Urinary bladder (tissue), 4 donors: Measurements from ENCODE around the gene COBLL1. TPM values are rescaled to one million over a fixed set of nuclear protein-coding genes. Genes with fewer than 3 reads are reported as not detected.
"Not testable (repeated sequence)": the region's sequence is repeated elsewhere in the genome, so short reads cannot be mapped to it uniquely, and the experiment has no call there.

Source experiments
- DNase-seq: peaks from one replicate; pipeline ENCODE4 v3.0.0-alpha.2; 2015; ENCODE audit errors: extremely low spot score
- H3K27ac ChIP-seq: one replicate; pipeline ENCODE4 v1.5.1; 2013; ENCODE audit warnings: low read depth, mild to moderate bottlenecking, moderate library complexity
- H3K36me3 ChIP-seq: one replicate; pipeline ENCODE4 v1.6.1; 2013; ENCODE audit warnings: mild to moderate bottlenecking, moderate library complexity; ENCODE audit not compliant: insufficient read depth
- H3K4me1 ChIP-seq: one replicate; pipeline ENCODE4 v1.6.1; 2013; ENCODE audit warnings: mild to moderate bottlenecking, moderate library complexity; ENCODE audit not compliant: insufficient read depth
- H3K4me3 ChIP-seq: one replicate; pipeline ENCODE4 v1.5.1; 2013; ENCODE audit warnings: low read depth, low read length
- WGBS: extraction: QIAGEN DNeasy Blood & Tissue Kit; methylation state at CpG from one replicate; pipeline ENCODE4 v1.1.7; 2013; 5-methylcytosine and 5-hydroxymethylcytosine counted together
- polyA plus RNA-seq: library from polyadenylated mRNA; stranded (reverse); fragments of 200-250 nt; gene quantifications from one replicate; pipeline ENCODE4 v1.2.3, GENCODE V29; 2013
- total RNA-seq: library from RNA; depleted of rRNA; stranded (reverse); fragments of >200 nt; gene quantifications from one replicate; pipeline ENCODE4 v1.2.3, GENCODE V29; 2014
- donor health status: healthy with polysubstance abuse.
- donor health status: healthy.

Gene COBLL1
- total and polyA plus RNA-seq, 2 donors = 12.9 to 51.8 TPM

DNA sequence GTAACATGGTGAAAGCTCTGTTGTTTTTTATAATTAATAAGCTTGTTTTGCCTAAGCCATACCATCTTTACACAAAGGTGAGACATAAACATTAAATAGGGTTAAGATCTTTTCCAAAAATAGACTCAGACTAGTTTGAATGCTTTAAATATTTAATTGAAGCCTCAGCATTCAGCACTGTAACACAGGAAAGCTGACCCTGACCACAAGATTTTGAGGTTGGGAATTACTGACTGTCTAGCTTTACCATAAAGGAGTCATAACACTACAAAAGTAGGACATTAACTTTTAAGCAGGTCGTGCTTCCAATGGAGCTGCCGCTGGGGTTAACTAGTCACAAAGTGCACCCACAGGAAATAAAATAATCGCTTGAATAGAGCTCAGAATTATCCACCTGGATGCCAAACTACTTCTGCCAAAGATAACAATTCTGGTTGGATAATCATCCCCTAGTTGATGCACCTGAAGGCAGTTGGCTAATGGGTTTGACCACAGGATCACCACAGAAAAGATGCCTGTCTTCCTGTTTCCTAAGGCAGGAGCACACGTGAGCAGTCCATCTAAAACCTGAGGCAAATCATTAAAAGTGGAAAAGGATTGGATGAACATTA, 106.2 kb downstream of the COBLL1 start:
- 75% methylated on average over 4 of the region's 4 CpGs for WGBS
- no peak for DNase-seq
- no peaks in the 10 kb centered on the region for H3K4me1 ChIP-seq

DNA sequence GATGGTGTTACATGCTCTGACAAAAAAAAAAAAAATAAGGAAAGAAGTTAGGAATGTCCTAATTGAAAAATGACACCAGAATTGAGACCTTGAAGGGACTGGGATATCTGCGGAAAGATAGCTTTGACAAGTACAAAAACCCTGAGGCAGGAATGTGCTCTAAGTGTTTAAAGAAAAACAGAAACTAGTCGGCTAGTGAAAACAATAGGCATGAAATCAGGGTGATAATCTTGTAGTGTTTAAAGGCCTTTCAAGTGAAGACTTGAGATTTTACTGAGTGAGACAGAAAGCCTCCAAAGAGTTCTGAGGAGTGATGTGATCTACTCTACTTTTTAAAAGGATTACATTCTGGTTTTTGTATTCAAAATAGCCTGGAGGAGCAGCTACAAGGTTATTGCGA, 107.4 kb downstream of the COBLL1 start:
- Histone ChIP-seq H3K4me1 (no peaks in the 10 kb centered on the region), H3K36me3 (no peaks in the 10 kb centered on the region), H3K4me3 (no peak overlapping the region), H3K27ac (no peak overlapping the region)
- WGBS = 64% methylated on average over 3 of the region's 3 CpGs
- no peak for DNase-seq

More for the DNA sequence above, 106.2 kb downstream of the COBLL1 start:
- Histone ChIP-seq H3K4me3 (no peak overlapping the region), H3K27ac (no peak overlapping the region), H3K36me3 (no peaks in the 10 kb centered on the region)

DNA sequence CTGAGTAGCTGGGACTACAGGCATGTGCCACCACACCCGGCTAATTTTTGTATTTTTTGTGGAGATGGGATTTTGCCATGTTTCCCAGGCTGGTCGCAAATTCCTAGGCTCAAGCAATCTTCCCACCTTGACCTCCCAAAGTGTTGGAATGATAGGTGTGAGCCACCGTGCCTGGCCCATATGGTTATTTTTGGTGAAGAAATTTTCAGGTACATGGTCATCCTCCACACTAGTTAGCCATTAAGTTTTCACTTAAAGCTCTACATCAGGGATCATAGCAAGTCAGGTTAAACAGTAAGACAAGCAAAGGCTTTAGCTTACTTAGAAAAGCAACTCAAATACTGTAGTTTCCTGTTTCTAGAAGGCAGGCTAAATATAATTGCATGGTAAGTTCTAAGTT, 116.1 kb downstream of the COBLL1 start:
- H3K27ac ChIP-seq = no peak overlapping the region
- H3K4me1 ChIP-seq = no peaks in the 10 kb centered on the region
- 83% methylated on average over 3 of the region's 3 CpGs for WGBS
- H3K4me3 ChIP-seq = no peak overlapping the region
- no peaks in the 10 kb centered on the region for H3K36me3 ChIP-seq
- DNase-seq = no peak

- DNase-seq = no peak
- WGBS = 83% methylated on average over 2 of the region's 2 CpGs
- Histone ChIP-seq H3K27ac (no peak overlapping the region), H3K36me3 (no peaks in the 10 kb centered on the region), H3K4me1 (no peaks in the 10 kb centered on the region), H3K4me3 (no peak overlapping the region)
Measured at GRCh38 chr2:164722616-164723338, 118.8 kb downstream of the COBLL1 start.

GRCh38 chr2:164721430-164721829, 120.2 kb downstream of the COBLL1 start:
- Histone ChIP-seq H3K36me3 (peaks cover 2% of the 10 kb centered on the region), H3K27ac (no peak overlapping the region), H3K4me1 (no peaks in the 10 kb centered on the region), H3K4me3 (no peak overlapping the region)
- DNase-seq = no peak
- 97% methylated on average over 1 of the region's 1 CpG for WGBS

DNA sequence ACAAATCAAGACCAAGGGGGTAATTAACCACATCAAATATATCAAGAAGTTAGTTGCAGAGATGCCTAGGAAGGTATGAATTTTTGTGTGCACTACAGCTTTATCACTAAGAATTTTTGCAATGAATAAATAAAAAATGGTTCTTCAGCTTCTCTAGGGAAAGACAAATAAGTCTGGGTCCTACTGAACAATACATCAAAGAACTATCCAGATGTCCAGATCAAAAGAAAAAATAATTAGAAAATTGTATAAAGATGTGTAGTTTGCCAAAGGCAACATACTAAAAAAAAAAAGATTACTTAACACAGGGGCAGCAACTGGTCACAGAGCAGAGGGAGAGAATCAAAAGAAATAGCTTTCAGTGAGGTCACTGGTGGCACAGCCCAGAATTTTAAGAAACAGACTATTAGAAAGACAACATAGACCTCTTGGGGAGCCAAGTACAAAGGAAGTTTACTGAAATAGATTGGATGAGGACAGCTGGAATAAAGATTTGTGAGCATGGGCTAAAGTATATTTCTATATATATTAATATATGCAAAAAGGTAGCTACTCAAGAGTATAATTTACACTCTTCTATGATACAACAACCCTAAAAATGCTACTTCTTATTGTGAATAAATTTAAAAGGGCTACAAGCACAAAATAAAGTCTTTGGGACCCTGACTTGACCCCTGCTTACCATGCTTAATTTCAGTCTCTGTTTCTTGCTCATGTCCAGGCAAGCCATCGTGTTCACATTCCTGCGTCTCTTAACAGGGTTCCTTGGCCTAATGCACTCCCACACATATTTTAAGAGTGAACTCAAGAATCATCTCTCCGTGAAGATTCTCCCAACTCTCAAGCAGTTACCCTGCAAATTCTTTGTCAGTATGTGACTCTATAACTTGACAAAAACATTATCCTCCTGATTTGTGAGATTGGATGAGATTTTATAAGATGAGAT, 121.4 kb downstream of the COBLL1 start:
- Histone ChIP-seq H3K4me3 (no peak overlapping the region), H3K27ac (no peak overlapping the region), H3K4me1 (no peaks in the 10 kb centered on the region), H3K36me3 (peaks cover 2% of the 10 kb centered on the region)
- 46% methylated on average over 3 of the region's 3 CpGs for WGBS
- peak; percentile 26 for DNase-seq

DNA sequence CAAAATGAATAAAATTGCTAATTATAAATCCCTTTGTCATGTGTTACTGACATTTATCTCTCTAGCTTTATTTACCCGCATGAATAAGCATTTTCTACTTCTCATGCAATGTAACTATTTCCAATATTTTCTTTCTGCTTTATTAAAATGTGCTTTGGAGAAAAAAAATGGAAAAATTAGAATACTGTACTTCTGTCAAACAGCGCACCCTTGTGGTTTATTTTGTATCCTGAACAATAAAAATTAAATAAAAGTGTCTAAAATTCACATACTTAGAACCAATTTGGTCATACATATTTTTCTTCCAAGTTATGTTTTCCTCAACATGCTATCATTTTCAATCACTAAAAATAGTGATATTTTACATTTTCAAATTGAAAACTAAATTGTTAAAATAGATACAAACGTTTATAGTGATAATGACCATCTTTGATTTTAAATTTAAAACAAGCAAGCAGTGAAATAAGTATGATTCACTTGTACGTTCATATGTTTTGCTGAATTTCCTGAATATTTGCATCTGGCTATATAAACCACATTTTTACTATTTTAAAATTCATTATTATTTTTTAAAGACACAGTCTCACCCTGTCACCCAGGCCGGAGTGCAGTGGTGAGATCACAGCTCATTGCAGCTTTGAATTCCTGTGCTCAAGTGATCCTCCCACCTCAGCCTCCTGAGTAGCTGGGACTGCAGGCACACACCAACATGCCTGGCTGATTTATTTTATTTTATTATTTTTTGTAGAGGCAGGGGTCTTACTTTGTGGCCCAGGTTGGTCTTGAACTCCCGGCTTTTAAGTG, 124.4 kb downstream of the COBLL1 start:
- H3K36me3 ChIP-seq = peaks cover 2% of the 10 kb centered on the region
- WGBS = 70% methylated on average over 6 of the region's 6 CpGs

GRCh38 chr2:164714471-164714870, 127.2 kb downstream of the COBLL1 start:
- no peak for DNase-seq

More for the DNA sequence above, 124.4 kb downstream of the COBLL1 start:
- Histone ChIP-seq H3K4me1 (no peaks in the 10 kb centered on the region), H3K27ac (no peak overlapping the region), H3K4me3 (no peak overlapping the region)
- DNase-seq = peak; percentile 20

DNA sequence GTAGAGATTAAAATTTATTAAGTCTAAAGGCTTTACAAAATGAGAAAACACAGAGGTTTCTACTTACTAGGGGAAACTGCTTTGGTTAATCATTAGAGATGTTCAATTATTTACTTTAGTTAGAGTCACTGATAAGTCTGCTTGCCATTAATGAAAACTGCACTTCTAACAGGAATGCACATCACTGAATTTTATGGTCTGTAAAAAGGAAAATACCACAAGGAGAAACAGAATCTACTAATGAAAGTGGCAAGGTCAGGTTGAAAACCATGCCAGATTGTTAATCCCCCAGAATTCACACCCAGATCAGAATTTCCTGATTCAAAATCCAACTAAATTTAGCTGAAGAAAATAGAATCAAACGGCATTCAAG, 129.9 kb downstream of the COBLL1 start:
- 59% methylated on average over 1 of the region's 1 CpG for WGBS
- no peaks in the 10 kb centered on the region for H3K36me3 ChIP-seq
- H3K4me1 ChIP-seq = no peaks in the 10 kb centered on the region
- H3K4me3 ChIP-seq = no peak overlapping the region
- DNase-seq = no peak
- H3K27ac ChIP-seq = no peak overlapping the region

More at GRCh38 chr2:164714471-164714870, 127.2 kb downstream of the COBLL1 start:
- Histone ChIP-seq H3K27ac (no peak overlapping the region), H3K4me3 (no peak overlapping the region), H3K36me3 (peaks cover 2% of the 10 kb centered on the region), H3K4me1 (no peaks in the 10 kb centered on the region)
- 79% methylated on average over 1 of the region's 1 CpG for WGBS

GRCh38 chr2:164710837-164711765, 130.5 kb downstream of the COBLL1 start:
- WGBS = 91% methylated on average over 6 of the region's 6 CpGs
- H3K27ac ChIP-seq = no peak overlapping the region
- DNase-seq = no peak
- no peaks in the 10 kb centered on the region for H3K4me1 ChIP-seq
- no peak overlapping the region for H3K4me3 ChIP-seq
- no peaks in the 10 kb centered on the region for H3K36me3 ChIP-seq

DNA sequence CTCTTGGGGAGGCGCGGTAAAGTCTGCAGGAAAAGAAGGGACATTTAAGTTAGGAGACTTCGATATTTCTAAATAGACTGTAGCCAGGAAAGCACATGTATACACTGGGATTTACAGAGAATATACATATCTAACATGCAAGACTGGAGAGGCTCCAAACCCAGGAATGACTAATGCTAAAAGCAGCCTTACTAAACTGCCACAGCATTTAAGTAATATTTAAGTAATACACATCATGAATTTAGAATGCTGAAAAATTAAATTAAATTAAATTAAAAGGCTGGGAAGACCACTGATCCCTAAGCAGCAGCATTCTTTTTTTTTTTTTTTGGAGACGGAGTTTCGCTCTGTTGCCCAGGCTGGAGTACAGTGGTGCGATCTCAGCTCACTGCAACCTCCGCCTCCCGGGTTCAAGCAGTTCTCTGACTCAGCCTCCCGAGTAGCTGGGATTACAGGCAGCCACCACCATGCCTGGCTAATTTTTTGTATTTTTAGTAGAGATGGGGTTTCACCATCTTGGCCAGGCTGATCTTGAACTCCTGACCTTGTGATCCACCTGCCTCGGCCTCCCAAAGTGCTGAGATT, 131.3 kb downstream of the COBLL1 start:
- not testable (repeated sequence) for DNase-seq, H3K27ac ChIP-seq, H3K4me3 ChIP-seq, H3K4me1 ChIP-seq, H3K36me3 ChIP-seq
- WGBS = 85% methylated on average over 10 of the region's 10 CpGs

DNA sequence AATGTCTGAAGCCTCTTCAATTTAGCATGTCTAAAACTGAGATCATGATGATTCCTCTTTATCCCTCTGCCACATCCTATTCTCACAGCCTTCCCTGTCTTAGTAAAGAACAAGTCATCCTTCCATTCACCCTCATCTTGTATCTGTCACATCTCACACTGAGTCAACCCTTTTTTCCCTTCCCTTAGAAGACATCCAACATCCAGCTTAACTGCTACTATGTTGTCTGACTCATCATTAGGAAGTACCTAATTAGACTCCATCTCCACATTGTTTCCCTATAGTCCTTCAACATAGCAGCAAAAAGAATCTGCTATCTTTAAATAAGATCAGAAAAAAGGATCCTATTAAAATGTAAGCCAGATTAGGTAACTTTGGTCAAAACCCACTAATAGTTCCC, 135.1 kb downstream of the COBLL1 start:
- no peaks in the 10 kb centered on the region for H3K36me3 ChIP-seq
- no peak overlapping the region for H3K4me3 ChIP-seq
- H3K27ac ChIP-seq = no peak overlapping the region
- DNase-seq = no peak
- H3K4me1 ChIP-seq = no peaks in the 10 kb centered on the region
